ENCODE results near the gene GYPB. TPM values are rescaled to one million over a fixed set of nuclear protein-coding genes. Genes with fewer than 3 reads are reported as not detected.
"Not testable (repeated sequence)": the region's sequence is repeated elsewhere in the genome, so short reads cannot be mapped to it uniquely, and the experiment has no call there.

GYPB gene
- not detected for total RNA-seq

DNA sequence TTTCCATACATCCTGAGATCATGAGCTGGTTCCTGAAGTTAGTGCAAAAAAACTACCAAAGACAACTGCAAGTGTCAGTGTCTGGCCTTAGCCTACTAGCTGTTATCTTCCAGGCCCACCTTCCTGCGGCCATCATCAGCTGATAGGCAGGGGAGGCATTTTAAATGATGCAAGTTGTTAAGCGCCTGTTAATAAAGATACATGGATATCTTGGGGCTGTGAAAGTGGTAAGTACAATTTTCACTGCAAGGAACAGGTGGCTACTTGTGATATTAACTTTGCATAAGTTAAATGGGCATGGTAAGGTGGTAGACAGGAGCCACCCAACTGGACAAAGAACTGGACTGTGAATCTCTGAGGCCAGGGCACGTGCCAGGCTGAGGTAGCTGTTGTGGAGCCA is at the start of gene GYPB:
TSS of gene GYPB (minus strand) at position 104 of the 400 bp plus-strand sequence. CDS start at position 11, 93 bp downstream.
- H3K9me3 ChIP-seq; intact Hi-C loops (cut with DNase I); H3K4me1 ChIP-seq; H3K4me3 ChIP-seq; H3K27ac ChIP-seq; DNase-seq; H3K36me3 ChIP-seq; H3K27me3 ChIP-seq: not testable (repeated sequence)
- WGBS, 2 donors = 50 to 67% methylated on average over 2 of the region's 3 CpGs

DNA sequence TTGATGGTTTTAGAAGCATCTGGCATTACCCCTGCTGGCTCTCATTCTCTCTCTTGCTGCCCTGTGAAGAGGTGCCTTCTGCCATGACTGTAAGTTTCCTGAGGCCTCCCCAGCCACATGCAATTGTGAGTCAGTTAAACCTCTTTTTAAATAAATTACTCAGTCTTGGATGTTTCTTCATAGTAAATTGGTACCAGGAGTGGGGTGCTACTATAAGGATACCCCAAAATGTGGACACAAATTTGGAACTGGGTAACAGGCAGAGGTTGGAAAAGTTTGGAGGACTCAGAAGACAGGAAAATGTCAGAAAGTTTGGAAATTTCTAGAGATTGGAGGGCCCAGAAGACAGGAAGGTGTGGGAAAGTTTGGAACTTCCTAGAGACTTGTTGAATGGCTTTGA is 42.4 kb upstream of the GYPB start:
- H3K36me3 ChIP-seq; H3K27me3 ChIP-seq; DNase-seq; H3K4me1 ChIP-seq; H3K27ac ChIP-seq; H3K4me3 ChIP-seq; intact Hi-C loops (cut with DNase I): not testable (repeated sequence)
- peaks cover 0 to 15% (median 6%) of the 10 kb centered on the region in 3 donors for H3K9me3 ChIP-seq

GRCh38 chr4:144060234-144060859 is 41.2 kb upstream of the GYPB start:
- H3K27me3 ChIP-seq; H3K27ac ChIP-seq; H3K36me3 ChIP-seq; H3K4me3 ChIP-seq; intact Hi-C loops (cut with DNase I); H3K4me1 ChIP-seq; DNase-seq: not testable (repeated sequence)
- 37 to 43% methylated on average over 3 of the region's 3 CpGs for WGBS, 2 donors
- H3K9me3 ChIP-seq = peaks cover 0 to 15% (median 6%) of the 10 kb centered on the region in 3 donors

DNA sequence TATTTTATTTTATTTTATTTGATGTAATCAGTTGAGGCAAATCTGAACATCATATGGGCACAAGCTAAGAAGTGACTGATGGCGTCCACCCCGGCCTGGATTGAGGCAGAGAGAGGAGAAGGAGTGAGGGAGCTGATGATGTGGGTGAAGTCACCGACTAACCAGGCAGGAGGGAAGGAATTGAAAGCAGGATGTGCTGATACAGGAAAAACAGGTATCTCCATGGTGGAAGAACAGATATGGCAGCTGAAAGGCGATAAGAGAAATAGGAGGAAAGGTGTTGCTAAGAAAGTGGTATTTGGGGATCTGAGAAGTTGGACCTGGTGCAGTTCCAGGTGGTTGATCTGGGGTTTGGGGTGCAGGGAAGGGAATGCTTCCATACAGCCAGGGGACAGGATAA is 37.6 kb upstream of the GYPB start:
- intact Hi-C loops (cut with DNase I) = no loop called here
- 70 to 84% methylated on average over 4 of the region's 4 CpGs for WGBS, 2 donors

GRCh38 chr4:144055336-144055735 is 36.2 kb upstream of the GYPB start:
- H3K27me3 ChIP-seq; H3K9me3 ChIP-seq; DNase-seq; H3K36me3 ChIP-seq; H3K4me3 ChIP-seq; intact Hi-C loops (cut with DNase I); H3K4me1 ChIP-seq; H3K27ac ChIP-seq: not testable (repeated sequence)
- 73 to 89% methylated on average over 3 of the region's 3 CpGs for WGBS, 2 donors

More for the DNA sequence above, 37.6 kb upstream of the GYPB start:
- Histone ChIP-seq H3K4me3 (no peak overlapping the region), H3K36me3 (no peaks in the 10 kb centered on the region), H3K4me1 (no peaks in the 10 kb centered on the region), H3K9me3 (peaks cover 0 to 12% (median 6%) of the 10 kb centered on the region in 3 donors), H3K27ac (no peak overlapping the region), H3K27me3 (no peaks in the 10 kb centered on the region)
- DNase-seq = no peak
- TF ChIP-seq POLR2A (IDR thresholded peaks at IDR 0.05) (no peak), CTCF (IDR thresholded peaks at IDR 0.05) (no peak)

DNA sequence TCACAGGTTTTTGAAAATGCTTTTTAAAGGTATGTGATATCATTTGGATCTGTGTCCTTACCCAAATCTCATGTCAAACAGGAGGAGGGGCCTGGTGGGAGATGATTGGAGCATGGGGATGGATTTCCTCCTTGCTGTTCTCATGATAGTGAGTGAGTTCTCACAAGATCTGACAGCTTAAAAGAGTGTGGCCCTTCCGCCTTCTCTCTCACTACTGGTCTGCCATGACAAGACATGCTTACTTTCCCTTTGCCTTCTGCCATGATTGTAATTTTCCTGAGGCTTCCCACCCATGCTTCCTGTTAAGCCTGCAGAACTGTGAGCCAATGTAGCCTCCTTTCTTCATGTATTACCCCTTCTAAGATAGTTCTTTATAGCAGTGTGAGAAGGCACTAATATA is 32.3 kb upstream of the GYPB start:
- 94 to 95% methylated on average over 1 of the region's 1 CpG for WGBS, 2 donors
- H3K27me3 ChIP-seq; H3K36me3 ChIP-seq; H3K27ac ChIP-seq; H3K9me3 ChIP-seq; H3K4me3 ChIP-seq; H3K4me1 ChIP-seq; intact Hi-C loops (cut with DNase I); DNase-seq: not testable (repeated sequence)

GRCh38 chr4:144050631-144051030 is 31.5 kb upstream of the GYPB start:
- 72 to 82% methylated on average over 2 of the region's 2 CpGs for WGBS, 2 donors
- DNase-seq; H3K27ac ChIP-seq; H3K4me3 ChIP-seq; H3K9me3 ChIP-seq; H3K36me3 ChIP-seq; H3K27me3 ChIP-seq; intact Hi-C loops (cut with DNase I); H3K4me1 ChIP-seq: not testable (repeated sequence)

DNA sequence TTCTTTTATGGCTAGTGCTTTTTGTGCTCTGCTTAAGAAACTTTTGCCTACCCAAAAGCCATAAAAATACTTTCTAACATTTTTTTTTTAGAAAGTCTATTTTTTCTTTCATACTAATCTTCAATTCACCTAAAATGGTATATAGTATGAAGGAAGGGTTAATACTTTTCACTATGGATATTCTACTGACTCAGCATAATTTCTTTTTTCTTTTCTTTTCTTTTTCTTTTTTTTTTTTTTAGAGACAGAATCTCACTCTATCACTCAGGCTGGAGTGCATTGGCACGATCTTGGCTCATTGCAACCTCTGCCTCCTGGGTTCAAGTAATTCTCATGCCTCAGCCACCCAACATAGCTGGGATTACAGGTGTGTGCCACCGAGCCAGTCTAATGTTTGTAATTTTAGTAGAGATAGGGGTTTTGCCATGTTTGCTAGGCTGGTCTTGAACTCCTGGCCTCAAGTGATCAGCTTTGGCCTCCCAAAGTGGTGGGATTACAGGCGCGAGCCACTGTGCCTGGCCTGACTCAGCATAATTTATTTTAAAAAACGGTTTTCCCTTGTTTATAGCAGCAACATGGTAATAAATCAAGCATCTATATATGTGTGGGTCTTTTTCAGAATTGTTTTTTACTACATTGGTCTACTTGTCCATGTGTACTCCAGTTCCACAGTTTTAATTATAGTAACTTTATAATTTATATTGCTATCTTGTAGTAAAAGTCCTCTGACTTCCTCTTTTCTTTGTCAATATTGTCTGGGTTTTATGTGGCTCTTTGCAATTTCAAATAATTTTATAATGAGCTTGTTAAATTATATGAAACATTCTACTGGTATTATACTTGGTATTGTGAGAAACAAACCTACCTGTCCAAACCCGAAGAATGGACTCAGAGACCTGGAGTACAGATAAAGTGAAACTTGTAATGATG is 30.6 kb upstream of the GYPB start:
- H3K27me3 ChIP-seq; H3K4me3 ChIP-seq; H3K9me3 ChIP-seq; intact Hi-C loops (cut with DNase I); H3K36me3 ChIP-seq; H3K4me1 ChIP-seq; DNase-seq; H3K27ac ChIP-seq: not testable (repeated sequence)
- WGBS, 2 donors = 58 to 65% methylated on average over 5 to 6 of the region's 6 CpGs

DNA sequence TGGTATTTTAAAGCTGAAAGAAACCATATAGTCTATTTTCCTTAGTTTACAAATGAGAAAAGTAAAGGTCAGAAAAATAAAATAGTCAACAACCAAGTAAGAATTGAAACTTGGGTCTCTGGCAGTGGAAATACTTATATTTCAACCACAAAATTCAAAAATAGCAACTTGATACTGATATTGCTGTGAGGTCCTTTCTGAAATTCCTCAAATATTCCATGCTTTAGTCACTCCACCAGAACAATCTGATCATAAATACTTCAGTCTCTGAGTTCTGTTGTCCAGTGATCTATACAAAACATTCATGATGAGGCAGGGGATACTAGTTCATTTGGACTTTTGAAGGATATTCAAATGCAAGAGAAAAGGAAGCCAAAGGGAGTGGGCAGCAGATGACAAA is 25.8 kb upstream of the GYPB start:
- H3K9me3 ChIP-seq; H3K27me3 ChIP-seq; intact Hi-C loops (cut with DNase I); DNase-seq; H3K4me3 ChIP-seq; H3K27ac ChIP-seq; H3K36me3 ChIP-seq; H3K4me1 ChIP-seq: not testable (repeated sequence)

GRCh38 chr4:144032580-144032979 is 13.4 kb upstream of the GYPB start:
- H3K27me3 ChIP-seq; H3K9me3 ChIP-seq; H3K4me3 ChIP-seq; intact Hi-C loops (cut with DNase I); DNase-seq; H3K27ac ChIP-seq; H3K4me1 ChIP-seq; H3K36me3 ChIP-seq: not testable (repeated sequence)
- WGBS, 2 donors = 37 to 68% methylated on average over 1 of the region's 1 CpG

- intact Hi-C loops (cut with DNase I); H3K4me1 ChIP-seq; H3K9me3 ChIP-seq; H3K4me3 ChIP-seq; DNase-seq; H3K27me3 ChIP-seq; H3K27ac ChIP-seq; H3K36me3 ChIP-seq: not testable (repeated sequence)
- WGBS, 2 donors = 79 to 81% methylated on average over 4 of the region's 4 CpGs
These were observed 12.7 kb upstream of the GYPB start for GRCh38 chr4:144031875-144032274.

GRCh38 chr4:144031369-144031768 is 12.2 kb upstream of the GYPB start:
- H3K4me3 ChIP-seq; H3K9me3 ChIP-seq; H3K27me3 ChIP-seq; DNase-seq; H3K36me3 ChIP-seq; H3K4me1 ChIP-seq; H3K27ac ChIP-seq; intact Hi-C loops (cut with DNase I): not testable (repeated sequence)
- WGBS, 2 donors = 79% methylated on average over 3 of the region's 3 CpGs
